ENCODE measurements around the gene PCDHA7.
"Not testable (repeated sequence)": the region's sequence is repeated elsewhere in the genome, so short reads cannot be mapped to it uniquely, and the experiment has no call there.

PCDHA7 gene

DNA sequence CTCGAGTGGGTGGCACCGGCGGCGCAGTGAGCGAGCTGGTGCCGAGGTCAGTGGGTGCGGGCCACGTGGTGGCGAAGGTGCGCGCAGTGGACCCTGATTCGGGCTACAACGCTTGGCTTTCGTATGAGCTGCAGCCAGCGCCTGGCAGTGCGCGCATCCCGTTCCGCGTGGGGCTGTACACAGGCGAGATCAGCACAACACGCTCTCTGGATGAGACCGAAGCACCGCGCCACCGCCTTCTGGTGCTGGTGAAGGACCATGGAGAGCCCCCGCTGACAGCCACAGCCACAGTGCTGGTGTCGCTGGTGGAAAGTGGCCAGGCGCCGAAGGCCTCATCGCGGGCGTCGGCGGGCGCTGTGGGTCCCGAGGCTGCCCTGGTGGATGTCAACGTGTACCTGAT is 10.6 kb upstream of the PCDHA7 start:
- no peak for DNase-seq

DNA sequence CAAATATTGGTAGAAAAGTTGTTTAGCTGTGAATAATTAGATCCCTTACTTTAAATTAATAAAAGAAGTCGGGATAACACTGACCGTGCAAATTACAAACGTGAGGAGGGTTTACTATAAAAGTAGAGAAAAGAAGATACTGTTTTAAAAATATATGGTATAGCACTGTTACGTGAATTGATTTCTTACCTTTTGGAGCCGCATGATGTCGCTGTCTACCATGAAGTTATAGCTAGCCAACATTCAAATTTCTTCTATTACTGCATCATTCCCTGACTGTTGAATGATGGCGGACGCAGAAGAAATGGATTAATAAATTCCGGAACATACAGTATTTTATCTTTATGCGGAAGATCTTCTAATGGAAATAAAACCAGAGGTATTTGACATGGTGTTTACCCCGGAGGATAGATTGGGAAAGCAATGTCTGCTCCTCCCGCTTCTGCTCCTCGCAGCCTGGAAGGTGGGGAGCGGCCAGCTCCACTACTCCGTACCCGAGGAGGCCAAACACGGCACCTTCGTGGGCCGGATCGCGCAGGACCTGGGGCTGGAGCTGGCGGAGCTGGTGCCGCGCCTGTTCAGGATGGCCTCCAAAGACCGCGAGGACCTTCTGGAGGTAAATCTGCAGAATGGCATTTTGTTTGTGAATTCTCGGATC is 6.2 kb upstream of the PCDHA7 start, which contains the start of gene PCDHA6:
PCDHA6 (plus strand) TSS at position 257 of the 658 bp plus-strand sequence; CDS start at position 389, 132 bp downstream.
- DNase-seq: no peak

DNA sequence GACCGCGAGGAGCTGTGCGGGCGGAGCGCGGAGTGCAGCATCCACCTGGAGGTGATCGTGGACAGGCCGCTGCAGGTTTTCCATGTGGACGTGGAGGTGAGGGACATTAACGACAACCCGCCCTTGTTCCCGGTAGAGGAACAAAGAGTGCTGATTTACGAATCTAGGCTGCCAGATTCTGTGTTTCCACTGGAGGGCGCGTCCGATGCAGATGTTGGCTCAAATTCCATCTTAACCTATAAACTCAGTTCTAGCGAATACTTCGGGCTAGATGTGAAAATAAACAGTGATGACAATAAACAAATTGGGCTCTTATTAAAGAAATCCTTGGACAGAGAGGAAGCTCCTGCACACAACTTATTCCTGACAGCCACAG is 5.7 kb upstream of the PCDHA7 start:
- no peak for DNase-seq

DNA sequence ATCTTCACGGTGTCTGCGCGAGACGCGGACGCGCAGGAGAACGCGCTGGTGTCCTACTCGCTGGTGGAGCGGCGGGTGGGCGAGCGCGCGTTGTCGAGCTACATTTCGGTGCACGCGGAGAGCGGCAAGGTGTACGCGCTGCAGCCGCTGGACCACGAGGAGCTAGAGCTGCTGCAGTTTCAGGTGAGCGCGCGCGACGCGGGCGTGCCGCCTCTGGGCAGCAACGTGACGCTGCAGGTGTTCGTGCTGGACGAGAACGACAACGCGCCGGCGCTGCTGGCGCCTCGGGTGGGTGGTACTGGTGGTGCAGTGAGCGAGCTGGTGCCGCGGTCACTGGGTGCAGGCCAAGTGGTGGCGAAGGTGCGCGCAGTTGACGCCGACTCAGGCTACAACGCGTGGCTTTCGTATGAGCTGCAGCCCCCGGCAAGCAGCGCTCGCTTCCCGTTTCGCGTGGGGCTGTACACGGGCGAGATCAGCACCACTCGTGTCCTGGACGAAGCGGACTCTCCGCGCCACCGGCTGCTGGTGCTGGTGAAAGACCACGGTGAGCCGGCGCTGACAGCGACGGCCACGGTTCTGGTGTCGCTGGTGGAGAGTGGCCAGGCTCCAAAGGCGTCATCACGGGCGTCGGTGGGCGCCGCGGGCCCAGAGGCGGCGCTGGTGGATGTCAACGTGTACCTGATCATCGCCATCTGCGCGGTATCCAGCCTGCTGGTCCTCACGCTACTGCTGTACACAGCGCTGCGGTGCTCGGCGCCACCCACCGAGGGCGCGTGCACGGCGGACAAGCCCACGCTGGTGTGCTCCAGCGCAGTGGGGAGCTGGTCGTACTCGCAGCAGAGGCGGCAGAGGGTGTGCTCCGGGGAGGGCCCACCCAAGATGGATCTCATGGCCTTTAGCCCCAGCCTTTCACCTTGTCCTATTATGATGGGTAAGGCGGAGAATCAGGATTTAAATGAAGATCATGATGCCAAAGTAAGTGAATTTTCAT is 4.3 kb upstream of the PCDHA7 start:
- not testable (repeated sequence) for DNase-seq

DNA sequence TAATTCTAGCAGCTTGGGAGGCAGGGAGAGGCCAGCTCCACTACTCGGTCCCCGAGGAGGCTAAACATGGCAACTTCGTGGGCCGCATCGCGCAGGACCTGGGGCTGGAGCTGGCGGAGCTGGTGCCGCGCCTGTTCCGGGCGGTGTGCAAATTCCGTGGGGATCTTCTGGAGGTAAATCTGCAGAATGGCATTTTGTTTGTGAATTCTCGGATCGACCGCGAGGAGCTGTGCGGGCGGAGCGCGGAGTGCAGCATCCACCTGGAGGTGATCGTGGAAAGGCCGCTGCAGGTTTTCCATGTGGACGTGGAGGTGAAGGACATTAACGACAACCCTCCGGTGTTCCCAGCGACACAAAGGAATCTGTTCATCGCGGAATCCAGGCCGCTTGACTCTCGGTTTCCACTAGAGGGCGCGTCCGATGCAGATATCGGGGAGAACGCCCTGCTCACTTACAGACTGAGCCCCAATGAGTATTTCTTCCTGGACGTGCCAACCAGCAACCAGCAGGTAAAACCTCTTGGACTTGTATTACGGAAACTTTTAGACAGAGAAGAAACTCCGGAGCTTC is 455 bp downstream of the PCDHA7 start:
- DNase-seq: not testable (repeated sequence)

DNA sequence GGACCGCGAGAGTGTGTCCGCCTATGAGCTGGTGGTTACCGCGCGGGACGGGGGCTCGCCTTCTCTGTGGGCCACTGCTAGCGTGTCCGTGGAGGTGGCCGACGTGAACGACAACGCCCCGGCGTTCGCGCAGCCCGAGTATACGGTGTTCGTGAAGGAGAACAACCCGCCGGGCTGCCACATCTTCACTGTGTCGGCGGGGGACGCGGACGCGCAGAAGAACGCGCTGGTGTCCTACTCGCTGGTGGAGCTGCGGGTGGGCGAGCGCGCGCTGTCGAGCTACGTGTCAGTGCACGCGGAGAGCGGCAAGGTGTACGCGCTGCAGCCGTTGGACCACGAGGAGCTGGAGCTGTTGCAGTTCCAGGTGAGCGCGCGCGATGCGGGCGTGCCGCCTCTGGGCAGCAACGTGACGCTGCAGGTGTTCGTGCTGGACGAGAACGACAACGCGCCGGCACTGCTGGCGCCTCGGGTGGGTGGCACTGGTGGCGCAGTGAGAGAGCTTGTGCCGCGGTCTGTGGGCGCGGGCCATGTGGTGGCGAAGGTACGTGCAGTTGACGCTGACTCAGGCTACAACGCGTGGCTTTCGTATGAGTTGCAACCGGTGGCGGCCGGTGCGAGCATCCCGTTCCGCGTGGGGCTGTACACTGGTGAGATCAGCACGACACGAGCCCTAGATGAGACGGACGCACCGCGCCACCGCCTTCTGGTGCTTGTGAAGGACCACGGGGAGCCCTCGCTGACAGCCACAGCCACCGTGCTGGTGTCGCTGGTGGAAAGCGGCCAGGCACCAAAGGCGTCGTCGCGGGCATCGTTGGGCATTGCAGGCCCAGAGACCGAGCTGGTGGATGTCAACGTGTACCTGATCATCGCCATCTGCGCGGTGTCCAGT is 1.8 kb downstream of the PCDHA7 start:
- DNase-seq: no peak

DNA sequence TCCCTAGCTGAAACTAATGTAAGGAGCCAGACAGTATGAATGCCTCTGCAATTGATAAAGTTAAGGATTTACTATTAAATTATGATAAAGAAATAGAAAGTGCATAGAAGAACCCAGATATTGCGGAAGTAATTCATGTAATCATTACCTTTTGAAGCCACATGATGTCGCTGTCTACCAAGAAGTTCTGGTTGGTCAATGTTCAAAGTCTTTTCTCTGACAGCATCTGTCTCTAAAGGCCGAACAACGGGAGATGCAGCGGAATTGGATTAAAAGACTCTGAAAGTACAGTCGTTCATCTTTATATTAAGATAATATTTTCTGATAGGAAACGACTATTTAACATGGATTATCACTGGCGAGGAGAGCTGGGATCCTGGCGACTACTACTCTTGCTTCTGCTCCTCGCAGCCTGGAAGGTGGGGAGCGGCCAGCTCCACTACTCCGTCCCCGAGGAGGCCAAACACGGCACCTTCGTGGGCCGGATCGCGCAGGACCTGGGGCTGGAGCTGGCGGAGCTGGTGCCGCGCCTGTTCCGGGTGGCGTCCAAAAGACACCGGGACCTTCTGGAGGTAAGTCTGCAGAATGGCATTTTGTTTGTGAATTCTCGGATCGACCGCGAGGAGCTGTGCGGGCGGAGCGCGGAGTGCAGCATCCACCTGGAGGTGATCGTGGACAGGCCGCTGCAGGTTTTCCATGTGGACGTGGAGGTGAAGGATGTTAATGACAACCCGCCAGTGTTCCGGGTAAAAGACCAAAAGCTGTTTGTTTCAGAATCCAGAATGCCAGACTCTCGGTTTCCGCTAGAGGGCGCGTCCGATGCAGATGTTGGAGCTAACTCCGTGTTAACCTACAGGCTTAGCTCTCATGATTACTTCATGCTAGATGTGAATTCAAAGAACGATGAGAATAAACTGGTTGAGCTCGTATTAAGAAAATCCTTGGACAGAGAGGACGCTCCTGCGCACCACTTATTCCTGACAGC is 7.2 kb downstream of the PCDHA7 start, which contains the start of gene PCDHA8:
PCDHA8 (plus strand) TSS at position 210 of the 985 bp plus-strand sequence; CDS start at position 345, 135 bp downstream.
- no peak for DNase-seq

DNA sequence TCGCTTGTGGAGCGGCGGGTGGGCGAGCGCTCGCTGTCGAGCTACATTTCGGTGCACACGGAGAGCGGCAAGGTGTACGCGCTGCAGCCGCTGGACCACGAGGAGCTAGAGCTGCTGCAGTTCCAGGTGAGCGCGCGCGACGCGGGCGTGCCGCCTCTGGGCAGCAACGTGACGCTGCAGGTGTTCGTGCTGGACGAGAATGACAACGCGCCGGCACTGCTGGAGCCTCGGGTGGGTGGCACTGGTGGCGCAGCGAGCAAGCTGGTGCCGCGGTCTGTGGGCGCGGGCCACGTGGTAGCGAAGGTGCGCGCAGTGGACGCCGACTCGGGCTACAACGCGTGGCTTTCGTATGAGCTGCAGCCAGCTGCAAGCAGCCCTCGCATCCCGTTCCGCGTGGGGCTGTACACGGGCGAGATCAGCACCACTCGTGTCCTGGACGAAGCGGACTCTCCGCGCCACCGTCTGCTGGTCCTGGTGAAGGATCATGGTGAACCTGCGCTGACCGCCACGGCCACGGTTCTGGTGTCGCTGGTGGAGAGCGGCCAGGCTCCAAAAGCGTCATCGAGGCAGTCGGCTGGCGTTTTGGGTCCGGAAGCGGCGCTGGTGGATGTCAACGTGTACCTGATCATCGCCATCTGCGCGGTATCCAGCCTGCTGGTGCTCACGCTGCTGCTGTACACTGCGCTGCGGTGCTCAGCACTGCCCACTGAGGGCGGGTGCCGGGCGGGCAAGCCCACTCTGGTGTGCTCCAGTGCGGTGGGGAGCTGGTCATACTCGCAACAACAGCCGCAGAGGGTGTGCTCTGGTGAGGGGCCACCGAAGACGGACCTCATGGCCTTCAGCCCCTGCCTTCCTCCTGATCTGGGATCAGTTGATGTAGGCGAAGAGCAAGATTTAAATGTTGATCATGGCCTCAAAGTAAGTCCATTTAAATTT is 9.0 kb downstream of the PCDHA7 start:
- DNase-seq: no peak

DNA sequence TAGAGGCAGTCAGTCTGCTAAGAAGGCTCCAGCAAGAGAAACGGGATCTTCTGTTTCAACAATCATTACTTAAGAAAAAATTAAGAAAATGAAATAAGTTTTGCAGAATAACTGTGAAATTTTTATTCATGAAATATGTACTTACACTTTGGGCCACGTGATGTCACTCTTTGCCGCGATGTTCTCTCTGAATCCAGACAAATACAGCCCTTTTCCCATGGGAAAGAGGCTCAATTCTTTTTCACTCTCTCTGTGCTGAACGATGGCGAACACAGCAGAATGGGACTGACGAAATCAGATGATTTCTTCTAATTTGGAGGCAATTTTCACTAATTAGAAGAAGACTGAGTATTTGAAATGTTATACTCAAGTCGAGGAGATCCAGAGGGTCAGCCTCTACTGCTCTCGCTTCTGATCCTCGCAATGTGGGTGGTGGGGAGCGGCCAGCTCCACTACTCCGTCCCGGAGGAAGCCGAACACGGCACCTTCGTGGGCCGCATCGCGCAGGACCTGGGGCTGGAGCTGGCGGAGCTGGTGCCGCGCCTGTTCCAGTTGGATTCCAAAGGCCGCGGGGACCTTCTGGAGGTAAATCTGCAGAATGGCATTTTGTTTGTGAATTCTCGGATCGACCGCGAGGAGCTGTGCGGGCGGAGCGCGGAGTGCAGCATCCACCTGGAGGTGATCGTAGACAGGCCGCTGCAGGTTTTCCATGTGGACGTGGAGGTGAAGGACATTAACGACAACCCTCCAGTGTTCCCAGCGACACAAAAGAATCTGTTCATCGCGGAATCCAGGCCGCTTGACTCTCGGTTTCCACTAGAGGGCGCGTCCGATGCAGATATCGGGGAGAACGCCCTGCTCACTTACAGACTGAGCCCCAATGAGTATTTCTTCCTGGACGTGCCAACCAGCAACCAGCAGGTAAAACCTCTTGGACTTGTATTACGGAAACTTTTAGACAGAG is 14.4 kb downstream of the PCDHA7 start, which contains the start of gene PCDHA9:
PCDHA9 (plus strand) TSS at position 244 of the 964 bp plus-strand sequence; CDS start at position 358, 114 bp downstream.
- DNase-seq: not testable (repeated sequence)

DNA sequence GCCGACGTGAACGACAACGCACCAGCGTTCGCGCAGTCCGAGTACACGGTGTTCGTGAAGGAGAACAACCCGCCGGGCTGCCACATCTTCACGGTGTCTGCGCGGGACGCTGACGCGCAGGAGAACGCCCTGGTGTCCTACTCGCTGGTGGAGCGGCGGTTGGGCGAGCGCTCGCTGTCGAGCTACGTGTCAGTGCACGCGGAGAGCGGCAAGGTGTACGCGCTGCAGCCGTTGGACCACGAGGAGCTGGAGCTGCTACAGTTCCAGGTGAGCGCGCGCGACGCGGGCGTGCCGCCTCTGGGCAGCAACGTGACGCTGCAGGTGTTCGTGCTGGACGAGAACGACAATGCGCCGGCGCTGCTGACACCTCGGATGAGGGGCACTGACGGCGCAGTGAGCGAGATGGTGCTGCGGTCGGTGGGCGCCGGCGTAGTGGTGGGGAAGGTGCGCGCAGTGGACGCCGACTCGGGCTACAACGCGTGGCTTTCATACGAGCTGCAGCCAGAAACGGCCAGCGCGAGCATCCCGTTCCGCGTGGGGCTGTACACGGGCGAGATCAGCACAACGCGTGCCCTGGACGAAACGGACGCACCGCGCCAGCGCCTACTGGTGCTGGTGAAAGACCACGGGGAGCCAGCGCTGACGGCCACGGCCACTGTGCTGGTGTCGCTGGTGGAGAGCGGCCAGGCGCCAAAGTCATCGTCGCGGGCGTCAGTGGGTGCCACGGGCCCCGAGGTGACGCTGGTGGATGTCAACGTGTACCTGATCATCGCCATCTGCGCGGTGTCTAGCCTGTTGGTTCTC is 16.0 kb downstream of the PCDHA7 start:
- DNase-seq: not testable (repeated sequence)

DNA sequence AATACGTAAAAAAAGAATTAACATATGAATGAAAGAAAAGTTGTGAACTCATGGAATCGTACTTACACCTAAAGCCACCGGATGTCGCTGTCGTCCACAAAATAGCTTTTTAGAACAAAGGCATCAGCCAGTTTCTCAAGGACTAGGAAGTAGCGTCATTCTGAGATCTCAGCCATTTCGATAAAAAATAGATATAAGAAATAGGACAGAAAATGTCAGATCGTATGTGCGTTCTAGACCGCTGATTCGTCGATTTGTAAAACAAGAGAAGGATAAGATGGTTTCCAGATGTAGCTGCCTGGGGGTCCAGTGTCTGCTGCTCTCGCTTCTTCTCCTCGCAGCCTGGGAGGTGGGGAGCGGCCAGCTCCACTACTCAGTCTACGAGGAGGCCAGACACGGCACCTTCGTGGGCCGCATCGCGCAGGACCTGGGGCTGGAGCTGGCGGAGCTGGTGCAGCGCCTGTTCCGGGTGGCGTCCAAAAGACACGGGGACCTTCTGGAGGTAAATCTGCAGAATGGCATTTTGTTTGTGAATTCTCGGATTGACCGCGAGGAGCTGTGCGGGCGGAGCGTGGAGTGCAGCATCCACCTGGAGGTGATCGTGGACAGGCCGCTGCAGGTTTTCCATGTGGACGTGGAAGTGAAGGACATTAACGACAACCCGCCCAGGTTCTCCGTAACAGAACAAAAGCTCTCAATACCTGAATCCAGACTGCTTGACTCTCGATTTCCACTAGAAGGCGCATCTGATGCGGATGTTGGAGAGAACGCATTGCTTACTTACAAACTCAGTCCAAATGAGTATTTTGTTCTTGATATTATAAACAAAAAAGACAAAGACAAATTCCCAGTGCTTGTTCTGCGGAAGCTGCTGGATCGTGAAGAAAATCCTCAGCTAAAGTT is 22.0 kb downstream of the PCDHA7 start, which contains the start of gene PCDHA10:
PCDHA10 (plus strand) TSS at position 126 of the 903 bp plus-strand sequence; CDS start at position 278, 152 bp downstream.
- no peak for DNase-seq

DNA sequence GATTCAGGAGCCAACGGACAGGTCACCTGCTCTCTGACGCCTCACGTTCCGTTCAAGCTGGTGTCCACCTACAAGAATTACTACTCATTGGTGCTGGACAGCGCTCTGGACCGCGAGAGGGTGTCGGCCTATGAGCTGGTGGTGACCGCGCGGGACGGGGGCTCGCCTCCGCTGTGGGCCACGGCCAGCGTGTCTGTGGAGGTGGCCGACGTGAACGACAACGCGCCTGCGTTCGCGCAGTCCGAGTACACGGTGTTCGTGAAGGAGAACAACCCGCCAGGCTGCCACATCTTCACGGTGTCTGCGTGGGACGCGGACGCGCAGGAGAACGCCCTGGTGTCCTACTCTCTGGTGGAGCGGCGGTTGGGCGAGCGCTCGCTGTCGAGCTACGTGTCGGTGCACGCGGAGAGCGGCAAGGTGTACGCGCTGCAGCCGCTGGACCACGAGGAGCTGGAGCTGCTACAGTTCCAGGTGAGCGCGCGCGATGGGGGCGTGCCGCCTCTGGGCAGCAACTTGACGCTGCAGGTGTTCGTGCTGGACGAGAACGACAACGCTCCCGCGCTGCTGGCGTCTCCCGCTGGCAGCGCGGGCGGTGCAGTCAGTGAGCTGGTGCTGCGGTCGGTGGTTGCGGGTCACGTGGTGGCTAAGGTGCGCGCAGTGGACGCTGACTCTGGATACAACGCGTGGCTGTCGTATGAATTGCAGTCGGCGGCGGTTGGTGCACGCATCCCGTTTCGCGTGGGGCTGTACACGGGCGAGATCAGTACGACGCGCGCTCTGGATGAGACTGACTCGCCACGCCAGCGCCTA is 23.3 kb downstream of the PCDHA7 start:
- DNase-seq: no peak

DNA sequence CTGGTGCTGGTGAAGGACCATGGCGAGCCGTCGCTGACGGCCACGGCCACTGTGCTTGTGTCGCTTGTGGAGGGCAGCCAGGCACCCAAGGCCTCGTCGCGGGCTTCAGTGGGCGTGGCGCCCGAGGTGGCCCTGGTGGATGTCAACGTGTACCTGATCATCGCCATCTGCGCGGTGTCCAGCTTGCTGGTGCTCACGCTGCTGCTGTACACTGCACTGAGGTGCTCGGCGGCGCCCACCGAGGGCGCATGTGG is 23.8 kb downstream of the PCDHA7 start:
- no peak for DNase-seq

DNA sequence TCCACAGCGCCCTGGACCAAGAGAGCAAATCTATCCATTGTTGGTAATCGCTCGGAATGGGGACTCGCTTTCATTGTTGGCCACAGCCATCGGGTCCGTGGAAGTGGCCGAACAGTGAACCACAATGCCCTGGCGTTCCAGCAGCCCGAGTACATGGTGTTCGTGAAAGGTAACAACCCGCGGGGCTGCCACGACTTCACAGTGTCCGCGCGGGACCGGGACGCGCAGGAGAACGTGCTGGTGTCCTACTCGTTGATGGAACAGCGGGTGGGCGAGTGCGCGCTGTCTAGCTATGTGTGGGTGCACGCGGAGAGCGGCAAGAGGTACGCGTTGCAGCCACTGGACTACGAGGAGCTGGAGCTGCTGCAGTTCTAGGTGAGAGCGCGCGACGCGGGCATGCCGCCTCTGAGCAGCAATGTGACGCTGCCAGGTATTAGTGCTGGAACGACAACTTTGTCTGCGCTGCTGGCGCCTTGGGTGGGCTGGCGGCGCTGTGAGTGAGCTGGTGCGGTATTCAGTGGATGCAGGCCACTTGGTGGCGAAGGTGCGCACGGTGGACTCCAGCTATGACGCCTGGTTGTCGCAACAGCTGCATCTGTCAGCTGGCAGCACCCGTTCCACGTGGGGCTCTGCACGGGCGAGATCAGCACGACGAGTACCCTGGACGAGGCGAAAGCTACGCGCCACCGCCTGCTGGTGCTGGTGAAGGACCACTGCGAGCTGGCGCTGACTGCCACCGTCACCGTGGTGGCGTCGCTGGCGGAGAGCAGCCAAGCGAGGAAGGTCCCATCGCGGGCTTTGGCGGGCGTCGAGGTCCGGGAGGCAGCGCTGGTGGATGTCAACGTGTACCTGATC is 28.6 kb downstream of the PCDHA7 start:
- no peak for DNase-seq

Measured in KG1 (cell line).